ENCODE measurements around the gene UCN3.

GRCh38 chr10:5344746-5345145 lies 20.0 kb upstream of the UCN3 start:
- TF ChIP-seq, protein P1, sequence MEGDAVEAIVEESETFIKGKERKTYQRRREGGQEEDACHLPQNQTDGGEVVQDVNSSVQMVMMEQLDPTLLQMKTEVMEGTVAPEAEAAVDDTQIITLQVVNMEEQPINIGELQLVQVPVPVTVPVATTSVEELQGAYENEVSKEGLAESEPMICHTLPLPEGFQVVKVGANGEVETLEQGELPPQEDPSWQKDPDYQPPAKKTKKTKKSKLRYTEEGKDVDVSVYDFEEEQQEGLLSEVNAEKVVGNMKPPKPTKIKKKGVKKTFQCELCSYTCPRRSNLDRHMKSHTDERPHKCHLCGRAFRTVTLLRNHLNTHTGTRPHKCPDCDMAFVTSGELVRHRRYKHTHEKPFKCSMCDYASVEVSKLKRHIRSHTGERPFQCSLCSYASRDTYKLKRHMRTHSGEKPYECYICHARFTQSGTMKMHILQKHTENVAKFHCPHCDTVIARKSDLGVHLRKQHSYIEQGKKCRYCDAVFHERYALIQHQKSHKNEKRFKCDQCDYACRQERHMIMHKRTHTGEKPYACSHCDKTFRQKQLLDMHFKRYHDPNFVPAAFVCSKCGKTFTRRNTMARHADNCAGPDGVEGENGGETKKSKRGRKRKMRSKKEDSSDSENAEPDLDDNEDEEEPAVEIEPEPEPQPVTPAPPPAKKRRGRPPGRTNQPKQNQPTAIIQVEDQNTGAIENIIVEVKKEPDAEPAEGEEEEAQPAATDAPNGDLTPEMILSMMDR (IDR thresholded peaks at IDR 0.05): no peak
- no peak for TF ChIP-seq REST (IDR thresholded peaks at IDR 0.05)
- TF ChIP-seq POLR2A (IDR thresholded peaks at IDR 0.05; ENCODE audit: low read length): no peak
- TF ChIP-seq KDM1A (IDR thresholded peaks at IDR 0.05; ENCODE audit: low read depth): no peak
- TF ChIP-seq JUN (IDR thresholded peaks at IDR 0.05): no peak
- TF ChIP-seq POLR2AphosphoS2 (conservative IDR thresholded peaks at IDR 0.05; ENCODE audit: low read length): no peak
- no peak for TF ChIP-seq GATA3 (IDR thresholded peaks at IDR 0.05; ENCODE audit: borderline replicate concordance)
- TF ChIP-seq NR3C1 (IDR thresholded peaks at IDR 0.05): no peak
